HEK293 (cell line): ENCODE measurements around the gene JAKMIP1.

Experiments
- CTCF ChIP-seq: fragments of 450-650 bp; formaldehyde crosslinking; IDR thresholded peaks from 2 replicates; pipeline ENCODE4 v1.5.1; 2016; ENCODE audit warnings: missing biosample characterization, missing genetic modification characterization
- REST ChIP-seq: fragments of 450-650 bp; formaldehyde crosslinking; IDR thresholded peaks from 2 replicates; pipeline ENCODE4 v1.5.1; 2016; ENCODE audit warnings: missing biosample characterization, missing genetic modification characterization
- YY1 ChIP-seq: fragments of 450-650 bp; formaldehyde crosslinking; IDR thresholded peaks from 2 replicates; pipeline ENCODE4 v1.5.1; 2018; ENCODE audit warnings: missing biosample characterization, missing genetic modification characterization
- ZNF223 ChIP-seq: fragments of 450-650 bp; formaldehyde crosslinking; IDR thresholded peaks from 2 replicates; pipeline ENCODE4 v1.5.1; 2016; ENCODE audit warnings: missing biosample characterization, missing genetic modification characterization
- ZNF23 ChIP-seq: fragments of 450-650 bp; formaldehyde crosslinking; IDR thresholded peaks from 2 replicates; pipeline ENCODE4 v1.5.1; 2016; ENCODE audit warnings: missing biosample characterization, missing genetic modification characterization, borderline replicate concordance
- ZNF311 ChIP-seq: fragments of 450-650 bp; formaldehyde crosslinking; IDR thresholded peaks from 2 replicates; pipeline ENCODE4 v1.5.1; 2017; ENCODE audit warnings: missing biosample characterization, missing genetic modification characterization, borderline replicate concordance

- TF ChIP-seq ZNF23 (no peak), CTCF (no peak), REST (tag by site-specific recombination) (no peak), ZNF223 (tag by site-specific recombination) (no peak), YY1 (tag by site-specific recombination) (no peak), ZNF311 (tag by site-specific recombination) (no peak)
Observed at GRCh38 chr4:5999356-5999755, 201.0 kb downstream of the JAKMIP1 start.
